ENCODE results near the gene MYO15A.

DNA sequence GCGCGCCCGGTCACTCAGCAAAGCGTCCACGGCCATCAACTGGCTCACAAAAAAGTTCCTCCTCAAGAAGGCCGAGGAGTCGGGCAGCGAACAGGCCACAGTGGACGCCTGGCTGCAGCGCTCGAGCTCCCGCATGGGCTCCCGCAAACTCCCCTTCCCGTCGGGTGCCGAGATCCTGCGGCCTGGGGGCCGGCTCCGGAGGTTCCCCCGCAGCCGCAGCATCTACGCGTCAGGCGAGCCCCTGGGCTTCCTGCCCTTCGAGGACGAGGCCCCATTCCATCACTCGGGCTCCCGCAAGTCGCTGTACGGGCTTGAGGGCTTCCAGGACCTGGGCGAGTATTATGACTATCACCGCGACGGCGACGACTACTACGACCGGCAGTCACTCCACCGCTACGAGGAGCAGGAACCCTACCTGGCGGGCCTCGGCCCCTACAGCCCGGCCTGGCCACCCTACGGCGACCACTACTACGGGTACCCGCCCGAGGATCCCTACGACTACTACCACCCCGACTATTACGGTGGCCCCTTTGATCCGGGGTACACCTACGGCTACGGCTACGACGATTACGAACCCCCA, 10.7 kb downstream of the MYO15A start:
- TF ChIP-seq POLR2AphosphoS5 (IDR thresholded peaks at IDR 0.05; ENCODE audit: low read depth, low read length): no peak
- TF ChIP-seq, protein P1, sequence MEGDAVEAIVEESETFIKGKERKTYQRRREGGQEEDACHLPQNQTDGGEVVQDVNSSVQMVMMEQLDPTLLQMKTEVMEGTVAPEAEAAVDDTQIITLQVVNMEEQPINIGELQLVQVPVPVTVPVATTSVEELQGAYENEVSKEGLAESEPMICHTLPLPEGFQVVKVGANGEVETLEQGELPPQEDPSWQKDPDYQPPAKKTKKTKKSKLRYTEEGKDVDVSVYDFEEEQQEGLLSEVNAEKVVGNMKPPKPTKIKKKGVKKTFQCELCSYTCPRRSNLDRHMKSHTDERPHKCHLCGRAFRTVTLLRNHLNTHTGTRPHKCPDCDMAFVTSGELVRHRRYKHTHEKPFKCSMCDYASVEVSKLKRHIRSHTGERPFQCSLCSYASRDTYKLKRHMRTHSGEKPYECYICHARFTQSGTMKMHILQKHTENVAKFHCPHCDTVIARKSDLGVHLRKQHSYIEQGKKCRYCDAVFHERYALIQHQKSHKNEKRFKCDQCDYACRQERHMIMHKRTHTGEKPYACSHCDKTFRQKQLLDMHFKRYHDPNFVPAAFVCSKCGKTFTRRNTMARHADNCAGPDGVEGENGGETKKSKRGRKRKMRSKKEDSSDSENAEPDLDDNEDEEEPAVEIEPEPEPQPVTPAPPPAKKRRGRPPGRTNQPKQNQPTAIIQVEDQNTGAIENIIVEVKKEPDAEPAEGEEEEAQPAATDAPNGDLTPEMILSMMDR (IDR thresholded peaks at IDR 0.05 in 2 of 3, conservative IDR thresholded peaks at IDR 0.05 in 1 of 3; ENCODE audit: borderline replicate concordance in 1 of 3, insufficient read depth in 1 of 3, low read depth in 2 of 3, low read length in 2 of 3): no peak

Data from HCT116 (cell line).